NCI-H1092 (cell line): ENCODE measurements around the gene ALKBH8.
"Not testable (repeated sequence)": the region's sequence is repeated elsewhere in the genome, so short reads cannot be mapped to it uniquely, and the experiment has no call there.

Experiments
- DNase-seq: peaks from one replicate; lab custom pipeline; 2025; lab: John Stamatoyannopoulos, UW

Gene ALKBH8

GRCh38 chr11:107576497-107577345 lies 11.2 kb upstream of the ALKBH8 start:
- DNase-seq: not testable (repeated sequence)

GRCh38 chr11:107573438-107573837 lies 7.9 kb upstream of the ALKBH8 start:
- DNase-seq: no peak

- DNase-seq: no peak
Observed at GRCh38 chr11:107570015-107570414, 4.5 kb upstream of the ALKBH8 start.

GRCh38 chr11:107567739-107568335 lies 2.3 kb upstream of the ALKBH8 start:
- DNase-seq: no peak

- no peak for DNase-seq
Observed at GRCh38 chr11:107566569-107566968, 1.0 kb upstream of the ALKBH8 start.

GRCh38 chr11:107565955-107566501 lies 493 bp upstream of the ALKBH8 start:
- DNase-seq: not testable (repeated sequence)

GRCh38 chr11:107564877-107565218 lies 687 bp downstream of the ALKBH8 start:
- no peak for DNase-seq

GRCh38 chr11:107563702-107564101 lies 1.8 kb downstream of the ALKBH8 start:
- DNase-seq: peak; percentile 10

- no peak for DNase-seq
Observed at GRCh38 chr11:107562647-107563208, 2.8 kb downstream of the ALKBH8 start.

GRCh38 chr11:107561688-107562087 lies 3.8 kb downstream of the ALKBH8 start:
- DNase-seq: no peak

- DNase-seq: no peak
Observed at GRCh38 chr11:107550304-107550703, 15.2 kb downstream of the ALKBH8 start.

GRCh38 chr11:107549954-107550285 lies 15.6 kb downstream of the ALKBH8 start:
- DNase-seq: no peak

- DNase-seq: peak; percentile 10
Observed at GRCh38 chr11:107549253-107549953, 16.1 kb downstream of the ALKBH8 start.

- DNase-seq: no peak
Observed at GRCh38 chr11:107547961-107548360, 17.6 kb downstream of the ALKBH8 start.

GRCh38 chr11:107545101-107545514 lies 20.4 kb downstream of the ALKBH8 start:
- no peak for DNase-seq

- DNase-seq: no peak
Observed at GRCh38 chr11:107538821-107539220, 26.7 kb downstream of the ALKBH8 start.

GRCh38 chr11:107538239-107538638 lies 27.3 kb downstream of the ALKBH8 start:
- DNase-seq: no peak

GRCh38 chr11:107537155-107537554 lies 28.4 kb downstream of the ALKBH8 start:
- not testable (repeated sequence) for DNase-seq

- no peak for DNase-seq
Observed at GRCh38 chr11:107526197-107526596, 39.3 kb downstream of the ALKBH8 start.

- DNase-seq: no peak
Observed at GRCh38 chr11:107508858-107509244, 56.7 kb downstream of the ALKBH8 start.

- DNase-seq: no peak
Observed at GRCh38 chr11:107508201-107508857, 57.2 kb downstream of the ALKBH8 start.

- no peak for DNase-seq
Observed at GRCh38 chr11:107505647-107506225, 59.8 kb downstream of the ALKBH8 start.
